GM12864 (cell line): ENCODE data around the gene POC5.

Experiments
- DNase-seq: peaks from one replicate; pipeline ENCODE4 v3.0.0-alpha.2; 2011; ENCODE audit warnings: low read depth
- H3K4me3 ChIP-seq: 2 replicates; pipeline ENCODE4 v1.5.1; 2011; ENCODE audit warnings: mild to moderate bottlenecking, low read depth, low read length, control low read depth
- TF ChIP-seq, protein P1 (sequence below): IDR thresholded peaks from 2 replicates; pipeline ENCODE4 v1.5.1; 2011; ENCODE audit warnings: low read depth, mild to moderate bottlenecking, moderate library complexity, low read length, control low read depth, inconsistent platforms; ENCODE audit errors: missing control alignments

Gene POC5

DNA sequence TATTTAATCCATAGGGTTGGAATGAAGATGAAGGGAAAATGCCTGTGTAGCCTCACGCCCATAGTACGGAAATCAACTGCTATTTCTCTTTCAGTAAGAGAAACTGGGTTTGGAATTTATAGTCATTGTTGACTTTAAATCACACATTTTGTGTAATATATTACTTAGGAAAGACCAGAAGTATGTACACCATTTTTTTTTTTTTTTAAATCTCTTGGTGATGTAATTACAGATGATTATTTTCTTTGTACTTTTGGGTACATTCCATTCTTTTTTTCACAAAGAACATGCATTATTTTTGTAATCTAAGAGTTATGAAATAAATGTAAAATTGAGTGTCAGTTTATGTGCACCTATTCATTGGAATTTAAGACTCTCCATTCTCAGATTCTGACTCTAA lies 45.7 kb downstream of the POC5 start:
- H3K4me3 ChIP-seq: no peak overlapping the region
- no peak for DNase-seq
- TF ChIP-seq, protein P1, sequence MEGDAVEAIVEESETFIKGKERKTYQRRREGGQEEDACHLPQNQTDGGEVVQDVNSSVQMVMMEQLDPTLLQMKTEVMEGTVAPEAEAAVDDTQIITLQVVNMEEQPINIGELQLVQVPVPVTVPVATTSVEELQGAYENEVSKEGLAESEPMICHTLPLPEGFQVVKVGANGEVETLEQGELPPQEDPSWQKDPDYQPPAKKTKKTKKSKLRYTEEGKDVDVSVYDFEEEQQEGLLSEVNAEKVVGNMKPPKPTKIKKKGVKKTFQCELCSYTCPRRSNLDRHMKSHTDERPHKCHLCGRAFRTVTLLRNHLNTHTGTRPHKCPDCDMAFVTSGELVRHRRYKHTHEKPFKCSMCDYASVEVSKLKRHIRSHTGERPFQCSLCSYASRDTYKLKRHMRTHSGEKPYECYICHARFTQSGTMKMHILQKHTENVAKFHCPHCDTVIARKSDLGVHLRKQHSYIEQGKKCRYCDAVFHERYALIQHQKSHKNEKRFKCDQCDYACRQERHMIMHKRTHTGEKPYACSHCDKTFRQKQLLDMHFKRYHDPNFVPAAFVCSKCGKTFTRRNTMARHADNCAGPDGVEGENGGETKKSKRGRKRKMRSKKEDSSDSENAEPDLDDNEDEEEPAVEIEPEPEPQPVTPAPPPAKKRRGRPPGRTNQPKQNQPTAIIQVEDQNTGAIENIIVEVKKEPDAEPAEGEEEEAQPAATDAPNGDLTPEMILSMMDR: no peak

DNA sequence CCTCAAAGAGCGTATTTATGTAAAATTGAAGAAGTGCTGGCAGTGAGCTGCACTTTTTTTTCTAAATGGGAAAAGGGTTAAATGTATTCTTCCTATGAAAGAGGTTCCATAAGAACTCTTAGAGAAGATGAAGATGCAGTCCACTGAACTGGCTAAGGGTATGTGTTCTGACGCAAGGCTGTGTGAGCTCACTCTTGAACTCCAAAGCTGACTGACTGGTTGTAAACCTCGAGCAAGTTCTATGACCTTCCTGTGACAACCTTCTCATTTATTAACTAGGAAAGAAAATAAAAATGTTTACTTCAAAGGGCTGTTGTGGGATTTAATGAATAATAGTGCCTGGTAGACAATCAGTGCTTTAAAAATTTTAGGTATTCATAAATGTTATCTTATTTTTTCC lies 46.7 kb downstream of the POC5 start:
- TF ChIP-seq, protein P1: no peak
- H3K4me3 ChIP-seq: no peak overlapping the region
- no peak for DNase-seq

DNA sequence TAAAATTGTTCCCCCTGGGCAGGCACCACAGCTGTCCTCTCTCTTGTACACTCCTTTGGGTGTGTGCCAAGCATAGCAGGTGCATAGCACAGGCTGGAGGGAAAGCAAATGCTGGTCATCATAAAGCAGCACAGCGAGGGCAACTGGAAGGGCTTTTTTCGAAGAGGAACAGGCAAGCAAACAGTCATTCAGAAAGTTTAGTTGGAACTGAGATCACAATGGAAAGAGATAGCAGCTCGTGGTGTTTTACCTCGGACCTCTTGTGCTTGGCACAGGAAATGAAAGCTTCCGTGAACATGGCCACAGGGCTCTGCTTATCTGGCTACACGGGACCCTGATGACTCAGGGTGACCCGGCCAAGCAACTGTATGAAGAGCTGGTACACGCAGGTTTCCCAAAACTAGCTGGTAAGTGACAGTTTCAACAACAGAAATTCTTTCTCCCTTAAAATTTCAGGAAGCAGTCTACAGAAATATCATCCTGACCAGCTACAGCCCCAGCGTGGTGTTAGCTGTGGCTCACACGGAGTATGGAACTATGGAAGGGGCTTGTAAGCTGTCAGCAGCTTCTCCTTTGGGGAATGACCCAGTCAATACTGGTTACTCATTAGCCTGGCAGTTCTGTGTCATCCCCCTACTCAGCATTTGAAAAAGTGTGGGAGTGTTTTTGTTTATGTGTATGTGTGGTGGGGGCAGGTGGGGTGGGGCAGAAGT lies 48.1 kb downstream of the POC5 start:
- peak; percentile 57 for DNase-seq
- TF ChIP-seq, protein P1: no peak
- H3K4me3 ChIP-seq: peak overlapping the region; percentile 34

DNA sequence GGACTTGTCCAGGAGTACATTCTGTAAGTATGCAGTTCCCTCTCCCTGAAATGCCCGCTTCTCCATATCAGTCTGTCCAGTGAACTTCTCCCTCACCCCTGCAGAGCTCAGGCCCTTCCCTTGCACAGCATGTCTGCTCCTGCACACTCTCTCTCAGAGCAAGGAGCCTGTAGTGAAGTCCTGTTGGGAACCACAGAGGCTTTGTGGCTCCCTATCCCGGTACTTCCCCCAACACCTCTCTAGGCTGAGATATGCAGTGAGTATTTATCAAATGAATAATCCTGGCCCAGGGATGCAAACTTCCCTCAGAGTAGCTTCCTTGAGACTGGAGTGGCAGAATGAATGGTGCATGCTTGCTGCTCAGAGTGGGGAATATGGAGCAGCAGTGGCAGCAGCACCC lies 48.8 kb downstream of the POC5 start:
- DNase-seq: no peak
- TF ChIP-seq, protein P1: no peak
- peak overlapping the region; percentile 34; the same call in 1 of the 2 replicates for H3K4me3 ChIP-seq

DNA sequence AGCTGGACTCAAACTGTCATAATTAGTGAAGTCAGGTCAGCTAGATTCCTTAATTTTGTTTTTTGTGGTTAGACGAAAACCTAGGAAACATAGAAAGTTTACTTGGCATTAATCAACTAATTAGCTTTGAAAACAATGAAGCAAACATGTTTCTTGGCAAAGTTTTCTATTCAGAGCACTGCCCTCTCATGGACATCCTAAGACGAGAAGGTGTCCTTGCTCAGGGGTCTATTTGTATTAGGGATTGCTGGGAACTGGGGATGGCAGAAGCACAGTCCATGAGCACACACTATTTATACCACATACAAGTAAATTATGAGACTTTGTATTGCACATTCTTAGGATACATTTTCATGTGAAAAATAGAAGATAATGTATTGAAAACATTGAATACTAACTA lies 49.7 kb downstream of the POC5 start:
- no peak overlapping the region for H3K4me3 ChIP-seq
- TF ChIP-seq, protein P1: no peak
- DNase-seq: no peak

DNA sequence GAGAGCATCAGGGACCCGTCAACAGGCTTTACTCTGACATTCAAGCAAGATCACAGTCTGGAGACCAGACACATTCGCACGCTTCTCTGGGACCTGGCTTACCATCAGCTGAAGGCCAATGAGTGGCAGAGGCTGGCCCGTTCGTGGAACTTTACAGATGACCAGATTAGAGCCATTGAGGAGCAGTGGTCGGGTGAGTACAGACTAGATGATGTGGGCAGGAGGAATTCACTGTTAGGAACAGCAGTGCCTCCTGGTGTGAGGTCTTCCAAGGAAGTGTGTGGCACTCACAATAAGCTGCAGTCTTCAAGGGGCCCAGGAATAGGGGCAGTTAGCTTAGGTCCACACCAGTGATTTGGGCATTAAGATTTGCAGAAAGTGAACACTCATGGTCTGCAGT lies 50.4 kb downstream of the POC5 start:
- no peak for DNase-seq
- TF ChIP-seq, protein P1: no peak

DNA sequence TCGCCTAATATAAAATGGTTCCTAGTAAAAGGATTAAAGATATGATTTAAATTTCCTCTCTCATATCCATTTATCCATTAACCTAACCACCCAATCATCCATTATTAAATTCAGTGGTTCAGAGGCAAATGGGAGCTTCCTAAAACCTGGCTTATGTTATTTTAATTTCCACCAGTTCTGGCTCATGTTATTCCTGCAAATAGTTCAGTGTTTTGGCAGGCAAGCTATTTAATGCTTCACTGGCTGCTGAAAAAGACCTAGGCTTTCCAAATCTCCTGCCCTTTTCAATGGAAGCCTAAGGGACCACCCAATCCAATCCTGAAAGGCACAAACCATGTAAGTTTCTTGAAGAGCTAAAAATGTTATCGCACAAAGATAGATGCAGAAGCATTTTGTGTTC lies 52.3 kb downstream of the POC5 start:
- TF ChIP-seq, protein P1: no peak
- no peak for DNase-seq
- H3K4me3 ChIP-seq: no peak overlapping the region

More for the DNA sequence above, 50.4 kb downstream of the POC5 start:
- no peak overlapping the region for H3K4me3 ChIP-seq
